Measurements from ENCODE around the gene EEF1AKMT3. TPM values are rescaled to one million over a fixed set of nuclear protein-coding genes. Genes with fewer than 3 reads are reported as not detected.

The EEF1AKMT3 gene
- total RNA-seq, 1 experiment from 2014 or later, result 3.0 TPM

DNA sequence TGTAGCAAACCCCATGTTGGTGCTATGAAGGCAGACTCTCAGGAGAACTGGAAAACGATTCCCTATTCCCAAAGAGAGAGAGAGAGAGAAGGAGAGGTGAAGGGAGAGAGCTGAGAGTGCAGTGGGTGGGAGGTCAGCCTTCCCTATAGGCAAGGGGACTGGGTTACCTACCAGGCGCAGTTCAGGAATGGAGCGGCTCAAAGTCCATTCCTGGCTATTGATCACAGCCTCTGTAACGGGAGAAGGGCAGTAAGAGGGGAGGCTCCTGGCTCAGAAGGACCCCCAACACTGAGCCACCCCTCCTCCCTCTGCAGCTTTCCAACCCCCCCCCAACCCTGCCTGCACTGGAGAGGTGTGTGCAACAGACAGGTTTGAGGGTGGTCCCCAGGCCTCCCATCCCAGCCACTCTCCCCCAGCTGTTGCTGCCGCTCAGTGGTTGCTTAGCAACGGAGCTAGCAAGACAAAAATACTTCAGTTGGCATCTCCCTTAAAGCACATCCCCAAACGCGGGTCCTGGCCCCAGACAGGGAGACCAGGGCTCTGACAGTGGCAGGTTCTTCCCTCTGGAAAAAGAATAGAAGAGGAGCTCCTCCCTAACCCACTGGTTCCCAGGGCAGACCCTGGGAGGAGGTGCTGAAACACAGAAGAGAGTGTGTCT is 37.1 kb upstream of the EEF1AKMT3 start:
- peak; percentile 81 for DNase-seq (ENCODE audit: low read depth)

DNA sequence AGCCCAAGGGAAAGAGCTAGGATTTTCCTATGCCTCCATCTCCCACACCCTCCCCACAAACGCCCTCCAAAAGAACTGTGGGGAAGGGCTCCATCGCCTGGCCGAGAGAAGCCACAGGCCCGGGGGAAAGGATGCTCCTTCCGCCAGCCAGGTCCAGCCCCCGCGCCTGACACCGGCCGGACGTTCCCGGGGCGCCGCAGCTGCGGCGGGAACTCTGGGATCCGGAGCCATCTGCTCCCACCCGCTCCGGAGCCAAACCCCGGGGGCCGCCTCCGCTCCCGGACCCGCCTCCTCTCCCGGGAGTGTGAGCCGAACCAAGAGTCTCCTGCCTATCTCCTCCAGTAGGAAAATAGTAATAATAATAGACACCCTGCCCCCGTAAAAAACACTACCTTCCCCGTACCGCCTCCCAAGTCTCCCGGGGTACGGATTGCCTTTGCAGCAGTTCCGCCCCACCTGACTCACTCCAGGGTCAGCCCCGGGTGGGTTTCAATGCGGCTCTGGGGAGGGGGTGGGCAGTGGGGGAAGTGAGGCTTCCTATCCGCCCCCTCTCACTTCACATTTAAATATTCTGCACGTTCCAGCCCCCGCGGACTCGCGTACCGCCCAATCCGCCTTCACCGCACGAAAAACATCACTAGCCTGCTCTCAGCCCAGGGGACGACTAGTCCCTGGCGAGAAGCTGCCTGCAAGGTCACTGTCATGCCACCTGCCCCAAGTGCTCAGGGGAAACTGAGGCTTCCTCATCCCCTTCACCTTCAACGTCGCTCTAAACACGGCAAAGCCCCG is 36.3 kb upstream of the EEF1AKMT3 start:
- DNase-seq (ENCODE audit: low read depth), result peak; percentile 54

DNA sequence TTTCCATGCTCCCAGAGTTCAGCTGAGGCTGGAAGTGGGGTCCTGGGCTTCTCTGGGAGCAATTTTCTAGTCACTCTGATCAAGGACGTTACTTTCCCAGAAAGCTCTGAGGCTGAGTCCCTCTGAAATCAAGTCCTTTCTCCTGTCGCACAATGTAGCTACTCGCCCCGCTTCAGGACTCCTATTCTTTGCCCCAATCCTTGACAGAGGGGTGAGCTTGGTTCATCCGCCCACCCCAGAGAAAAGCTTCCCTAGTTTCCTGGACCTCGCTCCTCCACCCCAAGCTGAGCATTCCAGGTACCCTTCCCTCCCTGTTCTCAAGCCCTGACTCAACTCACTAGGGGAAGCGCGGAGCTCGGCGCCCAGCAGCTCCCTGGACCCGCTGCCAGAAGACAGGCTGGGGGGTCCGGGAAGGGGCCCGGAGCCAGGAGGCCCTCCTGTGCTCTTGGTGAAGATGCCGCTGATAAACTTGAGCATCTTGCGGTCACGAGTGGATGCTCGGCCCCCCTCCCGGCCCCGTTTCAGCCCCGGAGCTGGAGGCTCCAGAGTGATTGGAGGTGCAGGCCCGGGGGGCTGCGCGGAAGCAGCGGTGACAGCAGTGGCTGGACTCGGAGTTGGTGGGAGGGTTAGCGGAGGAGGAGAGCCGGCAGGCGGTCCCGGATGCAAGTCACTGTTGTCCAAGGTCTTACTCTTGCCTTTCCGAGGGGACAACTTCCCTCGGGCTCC is 35.5 kb upstream of the EEF1AKMT3 start:
- DNase-seq (ENCODE audit: low read depth), result no peak

- DNase-seq (ENCODE audit: low read depth), result no peak
These were observed 34.6 kb upstream of the EEF1AKMT3 start for GRCh38 chr12:57737467-57738460.

DNA sequence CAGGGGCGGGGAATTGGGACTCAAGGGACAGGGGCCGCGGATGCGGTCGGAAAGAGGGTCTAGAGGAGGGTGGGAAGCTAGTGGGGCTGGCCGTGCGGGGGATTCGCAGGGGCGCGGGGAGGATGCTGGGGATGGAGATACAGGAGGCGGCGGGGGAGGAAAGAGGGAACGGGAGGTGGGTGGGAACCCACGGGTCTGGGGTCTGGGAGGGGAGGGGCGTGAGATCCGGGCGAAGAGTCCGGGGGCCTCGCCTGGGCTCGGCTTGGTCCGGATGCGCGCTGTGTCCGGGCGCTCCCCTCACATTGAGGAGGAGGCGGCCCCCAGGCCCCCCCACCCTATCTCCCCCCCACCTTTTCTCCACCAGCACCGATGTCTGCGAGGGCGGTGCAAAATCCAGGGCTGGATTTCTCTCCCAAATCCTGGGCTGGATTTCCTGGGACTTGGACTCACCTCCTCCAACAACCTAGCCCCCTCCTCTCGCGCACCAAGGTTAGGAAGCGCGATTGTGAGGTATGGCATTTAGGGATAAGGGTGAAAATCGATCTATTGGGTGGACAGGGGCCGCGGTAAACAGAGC is 33.7 kb upstream of the EEF1AKMT3 start, which contains the start of gene AGAP2:
Gene AGAP2 (minus strand): TSS at position 82 of the 577 bp plus-strand sequence. CDS start 496 bp downstream, outside the sequence.
- no peak for DNase-seq (ENCODE audit: low read depth)

GRCh38 chr12:57739387-57739786 is 33.0 kb upstream of the EEF1AKMT3 start:
- no peak for DNase-seq (ENCODE audit: low read depth)

DNA sequence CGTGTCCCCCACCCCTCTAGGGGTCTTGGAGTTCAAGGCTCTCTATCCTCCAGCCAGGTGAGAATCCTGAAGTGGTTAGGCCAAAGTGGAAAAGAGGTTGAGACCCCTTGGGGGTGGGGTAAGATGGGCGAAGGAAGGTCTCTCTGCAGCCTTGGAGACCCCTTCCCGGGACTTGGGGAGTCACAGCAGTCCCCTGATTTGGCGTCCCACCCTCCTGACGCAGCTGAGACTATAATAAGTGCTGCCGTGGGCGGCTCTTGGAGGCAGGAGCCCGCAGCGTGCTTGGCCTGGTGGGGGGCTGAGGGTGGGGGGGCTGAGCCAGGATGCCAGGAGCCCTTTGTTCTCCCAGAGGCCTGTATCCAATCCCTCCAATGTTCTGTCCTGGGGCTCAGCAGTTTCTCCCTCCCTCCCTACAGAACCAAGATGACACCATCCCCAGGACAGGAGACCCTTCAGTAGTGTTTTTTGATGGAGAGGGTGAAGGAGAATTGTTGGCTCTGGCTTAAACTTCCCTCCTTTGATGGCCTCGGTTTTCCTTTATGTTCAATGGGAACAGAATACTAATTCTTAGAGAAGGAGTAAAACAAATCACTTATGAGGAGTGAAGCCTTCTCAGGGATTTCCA is 32.4 kb upstream of the EEF1AKMT3 start:
- DNase-seq (ENCODE audit: low read depth), result no peak

- no peak for DNase-seq (ENCODE audit: low read depth)
These were observed 31.6 kb upstream of the EEF1AKMT3 start for GRCh38 chr12:57740656-57741412.

GRCh38 chr12:57741413-57741789 is 31.0 kb upstream of the EEF1AKMT3 start:
- no peak for DNase-seq (ENCODE audit: low read depth)

DNA sequence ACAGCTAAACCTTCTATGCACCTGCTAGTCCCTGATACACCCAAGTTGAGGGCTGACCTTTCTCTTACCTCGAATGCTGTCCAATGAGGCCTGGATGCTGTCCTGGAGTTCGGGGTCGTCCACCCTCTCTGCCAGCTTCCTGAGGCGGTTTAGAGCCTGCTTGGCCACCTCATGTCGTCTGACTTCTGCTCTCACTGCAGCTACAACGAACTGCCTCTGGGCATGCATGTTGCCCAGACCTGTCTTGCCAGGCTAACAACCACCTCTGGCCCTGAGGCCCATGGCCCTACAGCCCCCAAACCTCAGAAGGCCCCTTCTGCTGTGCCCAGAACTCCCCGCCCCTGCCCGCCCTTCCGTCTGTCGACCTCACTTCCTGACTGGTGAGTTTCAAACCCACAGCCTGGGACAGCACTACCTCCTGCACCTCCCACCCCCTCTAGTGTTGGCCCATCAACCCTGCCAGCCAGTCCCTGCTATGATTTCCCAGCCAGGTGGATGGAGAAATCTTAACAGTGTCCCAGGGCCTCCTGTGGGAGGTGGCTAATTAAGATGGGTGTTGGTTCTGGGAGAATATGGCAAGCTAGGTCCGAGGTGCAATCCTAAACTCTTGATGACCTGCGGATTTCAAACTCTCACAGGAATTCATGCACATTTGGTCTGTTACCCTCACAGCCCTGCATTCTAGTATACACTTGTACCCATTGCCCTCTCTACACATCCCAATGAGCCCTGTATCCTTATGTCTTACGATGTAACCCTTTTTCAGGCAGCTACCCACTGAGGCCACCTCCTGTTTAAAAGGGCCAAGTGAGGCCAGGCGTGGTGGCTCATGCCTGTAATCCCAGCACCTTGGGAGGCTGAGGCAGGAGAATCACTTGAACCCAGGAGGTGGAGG is 30.3 kb upstream of the EEF1AKMT3 start:
- no peak for DNase-seq (ENCODE audit: low read depth)

- DNase-seq (ENCODE audit: low read depth), result no peak
These were observed 28.6 kb upstream of the EEF1AKMT3 start for GRCh38 chr12:57743769-57744168.

DNA sequence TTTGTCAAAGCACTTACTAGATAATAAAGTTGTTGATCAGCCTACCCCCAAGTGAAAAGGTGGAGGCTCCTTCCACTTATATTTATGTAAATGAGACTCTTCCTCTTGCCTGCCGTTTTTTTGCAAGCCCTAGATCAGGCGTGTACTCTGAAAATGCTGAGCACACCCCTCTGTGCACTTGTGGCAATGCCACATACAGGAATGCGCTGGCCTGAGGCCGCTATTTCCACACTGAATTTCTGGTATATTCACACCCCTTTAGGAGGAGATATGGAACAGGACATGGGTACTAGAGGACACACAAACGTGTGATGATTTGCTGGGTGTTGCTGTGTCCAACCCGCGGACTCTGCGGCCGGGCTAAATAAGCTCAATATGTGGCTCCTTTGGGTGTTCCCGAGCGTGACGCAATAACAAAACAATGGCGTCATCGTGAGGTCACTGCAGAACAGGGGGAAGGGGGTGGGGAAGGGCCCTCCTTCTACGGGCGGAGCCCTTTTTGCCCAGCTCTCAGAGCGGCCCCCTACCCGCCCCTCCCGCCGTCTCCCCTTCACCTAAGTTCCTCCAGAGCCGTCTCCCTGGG is 28.1 kb upstream of the EEF1AKMT3 start:
- no peak for DNase-seq (ENCODE audit: low read depth)

DNA sequence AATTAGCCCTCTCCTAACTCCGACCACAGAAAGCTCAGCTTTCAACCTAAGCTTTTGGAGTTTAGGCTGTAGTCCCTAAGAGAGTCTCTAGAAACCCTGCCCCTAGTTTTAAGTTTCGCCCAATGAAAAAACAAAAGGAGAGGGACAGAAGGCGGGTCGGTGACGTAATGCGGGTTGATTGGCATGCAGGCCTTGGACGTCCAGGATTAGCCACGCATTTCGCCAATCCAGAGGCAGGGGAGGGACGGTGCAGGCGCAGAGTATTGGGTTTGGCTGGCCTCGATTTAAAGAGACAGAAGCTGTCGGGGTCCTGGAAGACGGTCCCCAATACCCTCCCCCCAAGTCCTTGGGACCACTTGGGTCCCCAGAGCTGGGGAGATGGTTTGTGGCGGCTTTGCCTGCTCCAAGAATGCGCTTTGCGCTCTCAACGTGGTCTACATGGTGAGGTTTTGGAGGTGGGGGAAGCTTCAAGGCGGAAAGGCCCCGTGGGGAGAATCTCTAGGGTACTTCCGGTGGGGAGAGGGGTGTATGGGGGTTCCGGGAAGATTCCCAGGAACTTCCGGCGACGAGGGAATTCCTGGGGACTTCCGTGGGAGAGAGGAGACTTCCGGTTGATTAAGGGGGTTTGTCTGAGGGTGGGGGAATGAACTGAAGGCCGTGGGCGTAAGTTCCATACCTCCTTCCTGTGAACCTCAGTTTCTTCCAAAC is 27.5 kb upstream of the EEF1AKMT3 start, which contains the start of gene TSPAN31:
Gene TSPAN31 (plus strand): TSS at position 263 of the 708 bp plus-strand sequence. CDS start 116 bp downstream, at position 379.
- DNase-seq (ENCODE audit: low read depth), result peak; percentile 98

DNA sequence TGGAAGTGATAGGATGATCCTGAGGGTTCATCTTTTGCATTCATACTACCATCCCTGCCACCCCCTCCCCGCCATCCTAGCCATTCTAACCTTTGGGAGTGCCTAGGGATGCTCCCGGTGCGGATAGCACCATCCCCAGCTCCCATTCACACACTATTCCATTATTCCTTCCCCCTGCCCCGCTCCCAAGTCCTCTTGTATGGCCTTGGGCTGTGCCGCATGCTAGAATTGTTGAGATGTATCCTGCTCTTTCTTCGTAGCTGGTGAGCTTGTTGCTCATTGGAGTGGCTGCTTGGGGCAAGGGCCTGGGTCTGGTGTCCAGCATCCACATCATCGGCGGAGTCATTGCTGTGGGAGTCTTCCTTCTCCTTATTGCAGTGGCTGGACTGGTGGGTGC is 26.9 kb upstream of the EEF1AKMT3 start:
- DNase-seq (ENCODE audit: low read depth), result no peak

GRCh38 chr12:57746025-57746424 is 26.4 kb upstream of the EEF1AKMT3 start:
- no peak for DNase-seq (ENCODE audit: low read depth)

GRCh38 chr12:57749061-57749460 is 23.4 kb upstream of the EEF1AKMT3 start:
- no peak for DNase-seq (ENCODE audit: low read depth)
